BLaER1 (cell line): ENCODE measurements around the gene PRRG4.
"Not testable (repeated sequence)": the region's sequence is repeated elsewhere in the genome, so short reads cannot be mapped to it uniquely, and the experiment has no call there.

Experiments
- H3K27ac ChIP-seq: shearing (Covaris generic); formaldehyde crosslinking; 2 replicates; pipeline ENCODE4 v1.8.1; 2022
- H3K27me3 ChIP-seq: shearing (Covaris generic); formaldehyde crosslinking; 2 replicates; pipeline ENCODE4 v1.8.1; 2022
- H3K36me3 ChIP-seq: shearing (Covaris generic); formaldehyde crosslinking; 2 replicates; pipeline ENCODE4 v1.8.1; 2022
- H3K4me1 ChIP-seq: shearing (Covaris generic); formaldehyde crosslinking; 2 replicates; pipeline ENCODE4 v1.8.1; 2022
- H3K4me2 ChIP-seq: shearing (Covaris generic); formaldehyde crosslinking; 2 replicates; pipeline ENCODE4 v1.8.1; 2022
- H3K4me3 ChIP-seq: shearing (Covaris generic); formaldehyde crosslinking; 2 replicates; pipeline ENCODE4 v1.8.1; 2022
- H3K9ac ChIP-seq: shearing (Covaris generic); formaldehyde crosslinking; 2 replicates; pipeline ENCODE4 v1.8.1; 2022
- H3K9me3 ChIP-seq: shearing (Covaris generic); formaldehyde crosslinking; 2 replicates; pipeline ENCODE4 v1.8.1; 2022
- H4K20me1 ChIP-seq: shearing (Covaris generic); formaldehyde crosslinking; 2 replicates; pipeline ENCODE4 v1.8.1; 2022
- Cebpa-rat ChIP-seq: shearing (Covaris generic); IDR thresholded peaks from 2 replicates; pipeline ENCODE4 v1.8.1; 2022

The PRRG4 gene

DNA sequence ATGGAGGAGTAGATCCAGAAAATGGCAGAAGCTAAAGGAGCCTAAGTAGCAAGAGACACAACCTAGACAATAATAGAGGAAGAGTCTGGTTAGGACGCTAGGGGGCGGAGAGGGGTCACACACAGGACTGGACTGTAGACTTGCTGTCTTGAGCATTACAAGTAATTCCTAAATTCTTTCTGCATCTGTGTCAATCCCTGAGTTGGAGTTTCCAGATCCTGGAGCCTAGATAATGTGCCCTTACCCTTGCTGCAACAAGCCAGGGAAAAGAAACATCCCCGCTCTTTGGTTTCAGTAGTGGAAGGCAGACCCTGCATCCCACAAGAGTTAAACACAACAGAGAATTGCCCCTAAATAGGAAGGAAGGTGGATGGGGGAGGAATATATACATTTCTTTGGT lies 20.4 kb upstream of the PRRG4 start:
- Histone ChIP-seq H3K27ac (no peak overlapping the region), H3K4me2 (no peak overlapping the region), H3K36me3 (no peaks in the 10 kb centered on the region), H3K27me3 (no peaks in the 10 kb centered on the region), H3K4me1 (no peaks in the 10 kb centered on the region), H4K20me1 (no peaks in the 10 kb centered on the region), H3K9ac (no peak overlapping the region), H3K9me3 (no peaks in the 10 kb centered on the region), H3K4me3 (no peak overlapping the region)
- no peak for TF ChIP-seq Cebpa-rat

- H3K4me2 ChIP-seq: no peak overlapping the region
- no peaks in the 10 kb centered on the region for H3K9me3 ChIP-seq
- no peak for TF ChIP-seq Cebpa-rat
- no peak overlapping the region for H3K4me3 ChIP-seq
- H3K4me1 ChIP-seq: no peaks in the 10 kb centered on the region
- H4K20me1 ChIP-seq: no peaks in the 10 kb centered on the region
- H3K27me3 ChIP-seq: no peaks in the 10 kb centered on the region
- no peak overlapping the region for H3K27ac ChIP-seq
- H3K9ac ChIP-seq: no peak overlapping the region
- no peaks in the 10 kb centered on the region for H3K36me3 ChIP-seq
Measured at GRCh38 chr11:32817181-32817851, 12.4 kb upstream of the PRRG4 start.

- no peaks in the 10 kb centered on the region for H3K36me3 ChIP-seq
Measured at GRCh38 chr11:32817852-32818183, 11.9 kb upstream of the PRRG4 start.

GRCh38 chr11:32819187-32819586 lies 10.5 kb upstream of the PRRG4 start:
- Histone ChIP-seq H3K4me2 (no peak overlapping the region), H3K27me3 (no peaks in the 10 kb centered on the region), H3K36me3 (no peaks in the 10 kb centered on the region), H3K9me3 (no peaks in the 10 kb centered on the region), H3K27ac (no peak overlapping the region), H3K4me3 (no peak overlapping the region), H3K4me1 (no peaks in the 10 kb centered on the region), H3K9ac (no peak overlapping the region), H4K20me1 (no peaks in the 10 kb centered on the region)
- TF ChIP-seq Cebpa-rat: no peak

More at GRCh38 chr11:32817852-32818183, 11.9 kb upstream of the PRRG4 start:
- no peak overlapping the region for H3K27ac ChIP-seq
- no peak overlapping the region for H3K9ac ChIP-seq
- no peak overlapping the region for H3K4me3 ChIP-seq
- no peak for TF ChIP-seq Cebpa-rat
- no peaks in the 10 kb centered on the region for H4K20me1 ChIP-seq
- H3K4me1 ChIP-seq: no peaks in the 10 kb centered on the region
- H3K27me3 ChIP-seq: no peaks in the 10 kb centered on the region
- no peaks in the 10 kb centered on the region for H3K9me3 ChIP-seq
- no peak overlapping the region for H3K4me2 ChIP-seq

DNA sequence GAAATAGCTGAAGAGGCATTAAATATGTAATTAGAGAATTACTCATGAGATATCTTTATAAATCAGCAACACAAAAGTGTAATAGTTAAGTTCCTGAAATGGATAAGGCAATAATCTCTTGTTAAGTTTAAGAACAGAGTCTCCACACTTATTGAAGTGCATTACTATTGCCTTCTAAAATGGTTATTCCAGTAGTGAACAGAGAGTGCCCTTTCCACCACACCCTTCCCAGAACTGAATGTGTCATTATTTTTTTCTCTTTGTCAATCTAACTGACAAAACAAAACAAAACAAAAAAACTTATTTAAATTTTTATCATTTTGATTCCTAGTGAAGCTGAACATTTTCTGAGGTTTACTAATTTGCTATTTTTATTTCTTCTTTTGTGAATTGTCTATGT lies 9.2 kb upstream of the PRRG4 start:
- H3K4me3 ChIP-seq: no peak overlapping the region

DNA sequence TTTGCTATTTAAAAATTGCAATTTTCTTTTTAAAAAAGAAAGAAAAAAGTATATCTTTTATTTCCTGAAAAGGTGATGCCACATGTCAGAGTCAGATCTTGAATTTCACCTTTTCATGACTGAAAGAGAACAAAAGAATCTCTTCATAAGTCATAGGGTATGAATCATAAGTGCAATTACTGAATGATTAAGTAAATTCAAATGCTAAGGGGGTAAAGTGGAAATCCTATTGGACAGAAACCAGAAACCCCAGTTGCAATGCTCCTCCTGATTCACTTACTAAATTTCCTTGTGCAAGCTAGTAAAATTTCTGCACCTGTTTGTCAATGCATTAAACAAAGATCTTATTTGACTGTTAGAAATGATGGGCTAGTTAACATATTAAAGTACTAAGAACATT lies 8.2 kb upstream of the PRRG4 start:
- H3K27me3 ChIP-seq: no peaks in the 10 kb centered on the region
- no peak for TF ChIP-seq Cebpa-rat
- no peaks in the 10 kb centered on the region for H4K20me1 ChIP-seq
- no peaks in the 10 kb centered on the region for H3K9me3 ChIP-seq
- H3K27ac ChIP-seq: no peak overlapping the region
- H3K9ac ChIP-seq: no peak overlapping the region
- H3K4me2 ChIP-seq: no peak overlapping the region
- no peaks in the 10 kb centered on the region for H3K4me1 ChIP-seq
- no peak overlapping the region for H3K4me3 ChIP-seq
- no peaks in the 10 kb centered on the region for H3K36me3 ChIP-seq

More for the DNA sequence above, 9.2 kb upstream of the PRRG4 start:
- Histone ChIP-seq H3K27ac (no peak overlapping the region), H3K4me2 (no peak overlapping the region), H3K9me3 (no peaks in the 10 kb centered on the region), H3K9ac (no peak overlapping the region), H4K20me1 (no peaks in the 10 kb centered on the region), H3K36me3 (no peaks in the 10 kb centered on the region), H3K27me3 (no peaks in the 10 kb centered on the region), H3K4me1 (no peaks in the 10 kb centered on the region)
- TF ChIP-seq Cebpa-rat: no peak

DNA sequence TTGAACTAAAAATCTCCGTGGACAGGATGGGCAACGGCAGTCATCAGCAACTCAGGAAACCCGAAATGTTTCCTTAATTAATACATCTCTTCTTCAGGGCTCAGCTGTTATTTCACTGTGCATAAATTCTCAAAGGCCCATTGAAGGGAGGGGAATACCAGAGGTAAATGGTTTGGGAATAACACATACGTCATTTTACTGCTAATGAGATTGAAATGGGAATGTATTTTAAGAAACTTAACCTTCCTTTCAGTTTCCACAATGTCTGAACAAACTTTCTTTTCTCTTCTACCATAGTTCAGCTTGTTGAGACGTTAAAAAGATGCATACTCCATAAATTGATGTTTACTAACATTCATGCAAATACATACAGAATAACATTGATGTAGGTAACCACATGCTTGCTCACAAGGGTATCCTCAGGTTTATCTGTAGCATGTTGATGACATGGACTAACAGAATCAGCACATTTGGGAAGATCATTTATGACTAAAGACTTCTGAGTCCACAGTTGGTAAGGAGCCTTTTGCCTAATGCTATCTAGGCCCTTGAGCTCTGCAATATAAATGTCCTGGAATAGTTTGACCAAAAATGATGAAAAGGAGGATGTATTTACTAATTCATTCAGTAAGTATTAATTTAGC lies 7.7 kb upstream of the PRRG4 start:
- no peak for TF ChIP-seq Cebpa-rat
- H3K9ac ChIP-seq: no peak overlapping the region
- H3K9me3 ChIP-seq: no peaks in the 10 kb centered on the region
- no peaks in the 10 kb centered on the region for H3K36me3 ChIP-seq
- no peak overlapping the region for H3K4me3 ChIP-seq
- no peaks in the 10 kb centered on the region for H3K27me3 ChIP-seq
- H4K20me1 ChIP-seq: no peaks in the 10 kb centered on the region
- no peak overlapping the region for H3K4me2 ChIP-seq
- H3K27ac ChIP-seq: no peak overlapping the region
- H3K4me1 ChIP-seq: no peaks in the 10 kb centered on the region

GRCh38 chr11:32823617-32824016 lies 6.1 kb upstream of the PRRG4 start:
- not testable (repeated sequence) for H3K9ac ChIP-seq, H3K4me1 ChIP-seq, H3K4me3 ChIP-seq, H3K27ac ChIP-seq, H4K20me1 ChIP-seq, H3K27me3 ChIP-seq, H3K4me2 ChIP-seq, H3K9me3 ChIP-seq, H3K36me3 ChIP-seq

DNA sequence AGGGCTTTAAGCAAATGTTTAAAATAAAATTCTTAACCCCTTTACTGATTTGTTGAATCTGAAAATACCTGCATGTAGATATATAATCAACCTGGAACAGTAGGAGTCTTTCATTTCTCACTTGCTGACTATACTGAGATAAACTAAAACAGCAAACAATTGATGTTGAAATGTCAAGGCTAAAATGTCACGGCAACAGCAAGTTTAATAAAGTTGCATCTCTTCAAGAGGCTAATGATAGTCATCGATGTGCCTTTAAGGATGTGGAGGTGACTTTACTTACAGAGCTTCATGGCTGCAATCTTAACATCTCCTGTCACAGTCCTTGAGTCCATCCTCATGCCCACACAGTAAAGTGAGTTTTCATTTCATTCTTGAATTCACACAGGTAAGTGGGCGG lies 3.6 kb upstream of the PRRG4 start:
- no peak overlapping the region for H3K27ac ChIP-seq
- no peak overlapping the region for H3K4me3 ChIP-seq
- no peak overlapping the region for H3K4me2 ChIP-seq
- H3K9ac ChIP-seq: no peak overlapping the region
- no peak for TF ChIP-seq Cebpa-rat
- peaks cover 23% of the 10 kb centered on the region for H3K27me3 ChIP-seq
- H3K36me3 ChIP-seq: no peaks in the 10 kb centered on the region
- no peaks in the 10 kb centered on the region for H3K9me3 ChIP-seq
- peaks cover 14% of the 10 kb centered on the region for H3K4me1 ChIP-seq
- no peaks in the 10 kb centered on the region for H4K20me1 ChIP-seq

GRCh38 chr11:32827276-32827675 lies 2.5 kb upstream of the PRRG4 start:
- TF ChIP-seq Cebpa-rat: no peak
- Histone ChIP-seq H3K36me3 (no peaks in the 10 kb centered on the region), H4K20me1 (no peaks in the 10 kb centered on the region), H3K27me3 (peaks cover 27% of the 10 kb centered on the region), H3K27ac (no peak overlapping the region), H3K4me1 (peaks cover 14% of the 10 kb centered on the region), H3K4me2 (no peak overlapping the region), H3K4me3 (no peak overlapping the region), H3K9me3 (no peaks in the 10 kb centered on the region), H3K9ac (no peak overlapping the region)

- no peak overlapping the region for H3K27ac ChIP-seq
- peak overlapping the region; percentile 68 for H3K9ac ChIP-seq
- H4K20me1 ChIP-seq: no peaks in the 10 kb centered on the region
Measured at GRCh38 chr11:32829157-32829679, 509 bp upstream of the PRRG4 start.

More at GRCh38 chr11:32829157-32829679, 509 bp upstream of the PRRG4 start:
- peak overlapping the region; percentile 71 for H3K4me3 ChIP-seq
- peak overlapping the region; percentile 91 for H3K4me2 ChIP-seq
- peaks cover 27% of the 10 kb centered on the region for H3K27me3 ChIP-seq
- no peaks in the 10 kb centered on the region for H3K9me3 ChIP-seq
- peaks cover 14% of the 10 kb centered on the region for H3K4me1 ChIP-seq
- TF ChIP-seq Cebpa-rat: no peak
- H3K36me3 ChIP-seq: no peaks in the 10 kb centered on the region
